ENCODE measurements around the gene GPR15LG. TPM values are rescaled to one million over a fixed set of nuclear protein-coding genes. Genes with fewer than 3 reads are reported as not detected.

GPR15LG gene
- total and polyA plus RNA-seq, 2 experiments from 2014 or later: not detected

DNA sequence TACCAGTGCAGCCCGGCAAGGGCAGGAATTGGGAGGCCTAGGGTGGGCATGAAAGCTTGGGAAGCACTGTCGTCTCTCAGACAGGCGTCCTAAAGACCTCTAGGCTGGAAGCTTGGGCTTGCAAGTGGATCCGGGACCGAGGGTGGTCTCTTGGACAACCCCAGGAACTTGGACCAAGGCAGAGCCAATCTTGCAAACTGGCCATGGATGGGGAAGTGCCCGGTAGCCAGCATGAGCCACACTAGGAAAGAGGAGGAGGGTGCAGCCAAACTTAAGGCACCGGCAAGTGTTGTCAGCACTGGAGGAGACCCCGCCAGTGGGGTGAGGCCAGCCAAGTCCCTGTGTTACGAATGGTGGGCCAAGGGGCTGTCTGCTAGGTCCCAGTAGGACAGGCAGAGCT lies 43.2 kb downstream of the GPR15LG start (continued):
- TF ChIP-seq, protein P1, sequence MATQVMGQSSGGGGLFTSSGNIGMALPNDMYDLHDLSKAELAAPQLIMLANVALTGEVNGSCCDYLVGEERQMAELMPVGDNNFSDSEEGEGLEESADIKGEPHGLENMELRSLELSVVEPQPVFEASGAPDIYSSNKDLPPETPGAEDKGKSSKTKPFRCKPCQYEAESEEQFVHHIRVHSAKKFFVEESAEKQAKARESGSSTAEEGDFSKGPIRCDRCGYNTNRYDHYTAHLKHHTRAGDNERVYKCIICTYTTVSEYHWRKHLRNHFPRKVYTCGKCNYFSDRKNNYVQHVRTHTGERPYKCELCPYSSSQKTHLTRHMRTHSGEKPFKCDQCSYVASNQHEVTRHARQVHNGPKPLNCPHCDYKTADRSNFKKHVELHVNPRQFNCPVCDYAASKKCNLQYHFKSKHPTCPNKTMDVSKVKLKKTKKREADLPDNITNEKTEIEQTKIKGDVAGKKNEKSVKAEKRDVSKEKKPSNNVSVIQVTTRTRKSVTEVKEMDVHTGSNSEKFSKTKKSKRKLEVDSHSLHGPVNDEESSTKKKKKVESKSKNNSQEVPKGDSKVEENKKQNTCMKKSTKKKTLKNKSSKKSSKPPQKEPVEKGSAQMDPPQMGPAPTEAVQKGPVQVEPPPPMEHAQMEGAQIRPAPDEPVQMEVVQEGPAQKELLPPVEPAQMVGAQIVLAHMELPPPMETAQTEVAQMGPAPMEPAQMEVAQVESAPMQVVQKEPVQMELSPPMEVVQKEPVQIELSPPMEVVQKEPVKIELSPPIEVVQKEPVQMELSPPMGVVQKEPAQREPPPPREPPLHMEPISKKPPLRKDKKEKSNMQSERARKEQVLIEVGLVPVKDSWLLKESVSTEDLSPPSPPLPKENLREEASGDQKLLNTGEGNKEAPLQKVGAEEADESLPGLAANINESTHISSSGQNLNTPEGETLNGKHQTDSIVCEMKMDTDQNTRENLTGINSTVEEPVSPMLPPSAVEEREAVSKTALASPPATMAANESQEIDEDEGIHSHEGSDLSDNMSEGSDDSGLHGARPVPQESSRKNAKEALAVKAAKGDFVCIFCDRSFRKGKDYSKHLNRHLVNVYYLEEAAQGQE (IDR thresholded peaks at IDR 0.05; ENCODE audit: unreplicated experiment): no peak

DNA sequence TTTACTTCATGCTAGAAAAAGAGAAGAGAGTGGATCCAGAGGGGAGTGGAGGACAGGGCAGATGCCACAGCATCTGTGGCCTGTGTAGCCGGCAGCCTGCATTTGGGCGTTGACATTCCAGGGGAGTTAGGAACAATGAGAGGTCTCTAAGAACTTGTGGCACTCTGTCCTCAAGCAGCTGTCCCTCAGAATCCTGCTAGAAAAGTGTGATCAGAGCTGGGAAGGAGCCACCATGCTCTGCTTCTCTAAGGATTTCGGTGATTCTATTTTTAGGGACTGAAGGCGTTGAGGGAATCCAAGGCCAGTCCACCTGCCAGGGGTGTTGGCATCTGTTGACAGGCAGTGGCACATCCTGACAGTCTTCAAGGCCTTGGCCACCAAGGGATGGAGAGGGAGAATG lies 44.1 kb downstream of the GPR15LG start:
- no peaks in the 10 kb centered on the region; the same call in 1 of the 3 replicates for H3K9me3 Mint-ChIP-seq
- ATAC-seq: no peak
- TF ChIP-seq ZNF331 (CRISPR knock-in tag; IDR thresholded peaks at IDR 0.05; ENCODE audit: low read depth) (no peak), EZH2phosphoT487 (IDR thresholded peaks at IDR 0.05; ENCODE audit: unreplicated experiment) (no peak), EZH2 (IDR thresholded peaks at IDR 0.05; ENCODE audit: low read depth, unreplicated experiment) (no peak), JUNB (IDR thresholded peaks at IDR 0.05; ENCODE audit: unreplicated experiment) (no peak), POLR2AphosphoS5 (IDR thresholded peaks at IDR 0.05; ENCODE audit: low read depth) (no peak), STAT1 (IDR thresholded peaks at IDR 0.05; ENCODE audit: unreplicated experiment) (no peak), CREB1 (CRISPR knock-in tag; IDR thresholded peaks at IDR 0.05; ENCODE audit: low read depth) (no peak), ZNF114 (CRISPR knock-in tag; IDR thresholded peaks at IDR 0.05) (no peak), NANOG (IDR thresholded peaks at IDR 0.05; ENCODE audit: borderline replicate concordance) (no peak)
- TF ChIP-seq, protein P2, sequence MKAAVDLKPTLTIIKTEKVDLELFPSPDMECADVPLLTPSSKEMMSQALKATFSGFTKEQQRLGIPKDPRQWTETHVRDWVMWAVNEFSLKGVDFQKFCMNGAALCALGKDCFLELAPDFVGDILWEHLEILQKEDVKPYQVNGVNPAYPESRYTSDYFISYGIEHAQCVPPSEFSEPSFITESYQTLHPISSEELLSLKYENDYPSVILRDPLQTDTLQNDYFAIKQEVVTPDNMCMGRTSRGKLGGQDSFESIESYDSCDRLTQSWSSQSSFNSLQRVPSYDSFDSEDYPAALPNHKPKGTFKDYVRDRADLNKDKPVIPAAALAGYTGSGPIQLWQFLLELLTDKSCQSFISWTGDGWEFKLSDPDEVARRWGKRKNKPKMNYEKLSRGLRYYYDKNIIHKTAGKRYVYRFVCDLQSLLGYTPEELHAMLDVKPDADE (IDR thresholded peaks at IDR 0.05): no peak
- TF ChIP-seq, protein P3, sequence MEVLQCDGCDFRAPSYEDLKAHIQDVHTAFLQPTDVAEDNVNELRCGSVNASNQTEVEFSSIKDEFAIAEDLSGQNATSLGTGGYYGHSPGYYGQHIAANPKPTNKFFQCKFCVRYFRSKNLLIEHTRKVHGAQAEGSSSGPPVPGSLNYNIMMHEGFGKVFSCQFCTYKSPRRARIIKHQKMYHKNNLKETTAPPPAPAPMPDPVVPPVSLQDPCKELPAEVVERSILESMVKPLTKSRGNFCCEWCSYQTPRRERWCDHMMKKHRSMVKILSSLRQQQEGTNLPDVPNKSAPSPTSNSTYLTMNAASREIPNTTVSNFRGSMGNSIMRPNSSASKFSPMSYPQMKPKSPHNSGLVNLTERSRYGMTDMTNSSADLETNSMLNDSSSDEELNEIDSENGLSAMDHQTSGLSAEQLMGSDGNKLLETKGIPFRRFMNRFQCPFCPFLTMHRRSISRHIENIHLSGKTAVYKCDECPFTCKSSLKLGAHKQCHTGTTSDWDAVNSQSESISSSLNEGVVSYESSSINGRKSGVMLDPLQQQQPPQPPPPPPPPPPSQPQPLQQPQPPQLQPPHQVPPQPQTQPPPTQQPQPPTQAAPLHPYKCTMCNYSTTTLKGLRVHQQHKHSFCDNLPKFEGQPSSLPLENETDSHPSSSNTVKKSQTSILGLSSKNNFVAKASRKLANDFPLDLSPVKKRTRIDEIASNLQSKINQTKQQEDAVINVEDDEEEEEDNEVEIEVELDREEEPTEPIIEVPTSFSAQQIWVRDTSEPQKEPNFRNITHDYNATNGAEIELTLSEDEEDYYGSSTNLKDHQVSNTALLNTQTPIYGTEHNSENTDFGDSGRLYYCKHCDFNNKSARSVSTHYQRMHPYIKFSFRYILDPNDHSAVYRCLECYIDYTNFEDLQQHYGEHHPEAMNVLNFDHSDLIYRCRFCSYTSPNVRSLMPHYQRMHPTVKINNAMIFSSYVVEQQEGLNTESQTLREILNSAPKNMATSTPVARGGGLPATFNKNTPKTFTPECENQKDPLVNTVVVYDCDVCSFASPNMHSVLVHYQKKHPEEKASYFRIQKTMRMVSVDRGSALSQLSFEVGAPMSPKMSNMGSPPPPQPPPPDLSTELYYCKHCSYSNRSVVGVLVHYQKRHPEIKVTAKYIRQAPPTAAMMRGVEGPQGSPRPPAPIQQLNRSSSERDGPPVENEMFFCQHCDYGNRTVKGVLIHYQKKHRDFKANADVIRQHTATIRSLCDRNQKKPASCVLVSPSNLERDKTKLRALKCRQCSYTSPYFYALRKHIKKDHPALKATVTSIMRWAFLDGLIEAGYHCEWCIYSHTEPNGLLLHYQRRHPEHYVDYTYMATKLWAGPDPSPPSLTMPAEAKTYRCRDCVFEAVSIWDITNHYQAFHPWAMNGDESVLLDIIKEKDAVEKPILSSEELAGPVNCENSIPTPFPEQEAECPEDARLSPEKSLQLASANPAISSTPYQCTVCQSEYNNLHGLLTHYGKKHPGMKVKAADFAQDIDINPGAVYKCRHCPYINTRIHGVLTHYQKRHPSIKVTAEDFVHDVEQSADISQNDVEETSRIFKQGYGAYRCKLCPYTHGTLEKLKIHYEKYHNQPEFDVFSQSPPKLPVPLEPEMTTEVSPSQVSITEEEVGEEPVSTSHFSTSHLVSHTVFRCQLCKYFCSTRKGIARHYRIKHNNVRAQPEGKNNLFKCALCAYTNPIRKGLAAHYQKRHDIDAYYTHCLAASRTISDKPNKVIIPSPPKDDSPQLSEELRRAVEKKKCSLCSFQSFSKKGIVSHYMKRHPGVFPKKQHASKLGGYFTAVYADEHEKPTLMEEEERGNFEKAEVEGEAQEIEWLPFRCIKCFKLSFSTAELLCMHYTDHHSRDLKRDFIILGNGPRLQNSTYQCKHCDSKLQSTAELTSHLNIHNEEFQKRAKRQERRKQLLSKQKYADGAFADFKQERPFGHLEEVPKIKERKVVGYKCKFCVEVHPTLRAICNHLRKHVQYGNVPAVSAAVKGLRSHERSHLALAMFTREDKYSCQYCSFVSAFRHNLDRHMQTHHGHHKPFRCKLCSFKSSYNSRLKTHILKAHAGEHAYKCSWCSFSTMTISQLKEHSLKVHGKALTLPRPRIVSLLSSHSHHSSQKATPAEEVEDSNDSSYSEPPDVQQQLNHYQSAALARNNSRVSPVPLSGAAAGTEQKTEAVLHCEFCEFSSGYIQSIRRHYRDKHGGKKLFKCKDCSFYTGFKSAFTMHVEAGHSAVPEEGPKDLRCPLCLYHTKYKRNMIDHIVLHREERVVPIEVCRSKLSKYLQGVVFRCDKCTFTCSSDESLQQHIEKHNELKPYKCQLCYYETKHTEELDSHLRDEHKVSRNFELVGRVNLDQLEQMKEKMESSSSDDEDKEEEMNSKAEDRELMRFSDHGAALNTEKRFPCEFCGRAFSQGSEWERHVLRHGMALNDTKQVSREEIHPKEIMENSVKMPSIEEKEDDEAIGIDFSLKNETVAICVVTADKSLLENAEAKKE (CRISPR knock-in tag; IDR thresholded peaks at IDR 0.05): no peak
- TF ChIP-seq, protein P1 (IDR thresholded peaks at IDR 0.05; ENCODE audit: unreplicated experiment): no peak

More for the DNA sequence above, 44.1 kb downstream of the GPR15LG start:
- Histone ChIP-seq H3K4me1 (ENCODE audit: insufficient read depth) (no peaks in the 10 kb centered on the region), H3K36me3 (ENCODE audit: insufficient read depth) (no peaks in the 10 kb centered on the region), H3K79me2 (replicated peaks; ENCODE audit: insufficient read depth) (no peaks in the 10 kb centered on the region), H2AFZ (no peak overlapping the region), H3K27ac (ENCODE audit: low read depth) (no peak overlapping the region), H3K4me3 (no peak overlapping the region), H3K4me2 (no peak overlapping the region), H3F3A (replicated peaks; ENCODE audit: low read depth) (no peaks in the 10 kb centered on the region), H3K27me3 (ENCODE audit: insufficient read depth) (no peaks in the 10 kb centered on the region), H4K20me1 (replicated peaks; ENCODE audit: insufficient read depth) (no peaks in the 10 kb centered on the region), H3K9me2 (ENCODE audit: insufficient read depth) (no peaks in the 10 kb centered on the region)
- Mint-ChIP-seq H3K4me3 (no peak overlapping the region), H3K27me3 (ENCODE audit: insufficient read depth, low read depth, poor library complexity) (peaks cover 2% of the 10 kb centered on the region), H3K4me1 (peaks cover 7% of the 10 kb centered on the region; the same call in 2 of the 3 replicates), H3K27ac (no peak overlapping the region), H3K36me3 (ENCODE audit: low read depth) (no peaks in the 10 kb centered on the region)
- DNase-seq (ENCODE audit: low spot score): no peak
